Activated naive CD4-positive, alpha-beta T cell treated with anti-CD3 and anti-CD28 coated beads for 36 hours (primary cell): ENCODE data around the gene HCN1. TPM values are rescaled to one million over a fixed set of nuclear protein-coding genes. Genes with fewer than 3 reads are reported as not detected.
"Not testable (repeated sequence)": the region's sequence is repeated elsewhere in the genome, so short reads cannot be mapped to it uniquely, and the experiment has no call there.

Experiments used
- CTCF ChIA-PET: fragments of 350-600 bp; sonication (Branson Sonifier 250); formaldehyde crosslinking; loops from one replicate; lab custom pipeline; 2021; ENCODE audit warnings: antibody characterized with exemption; lab: Charles Lee
- DNase-seq: peaks from one replicate; pipeline ENCODE4 v3.0.0-alpha.2; 2020
- H3K27ac Mint-ChIP-seq: one replicate; pipeline ENCODE4 v1.8.0; 2021; ENCODE audit warnings: mild to moderate bottlenecking, mixed read lengths
- H3K27me3 Mint-ChIP-seq: one replicate; pipeline ENCODE4 v1.8.0; 2021; ENCODE audit warnings: low read depth, mixed read lengths
- H3K36me3 Mint-ChIP-seq: one replicate; pipeline ENCODE4 v1.8.0; 2021; ENCODE audit warnings: low read depth, mixed read lengths
- H3K4me1 Mint-ChIP-seq: one replicate; pipeline ENCODE4 v1.8.0; 2021; ENCODE audit warnings: low read depth, mixed read lengths
- H3K4me3 Mint-ChIP-seq: one replicate; pipeline ENCODE4 v1.8.0; 2021; ENCODE audit warnings: mild to moderate bottlenecking, moderate library complexity, mixed read lengths
- H3K9me3 Mint-ChIP-seq: one replicate; pipeline ENCODE4 v1.8.0; 2021; ENCODE audit warnings: mixed read lengths
- intact Hi-C: fragments of 100-400 bp; cut with micrococcal nuclease; formaldehyde crosslinking; loops from one replicate; pipeline ENCODE4 v1.15.1; 2023
- total RNA-seq, 2 experiments: library from RNA; stranded (reverse); gene quantifications; one replicate each; pipeline ENCODE4 v1.2.3, GENCODE V29; 2021

Gene HCN1
- total RNA-seq, 2 experiments from 2014 or later, result not detected

GRCh38 chr5:45507178-45507577 lies 189.0 kb downstream of the HCN1 start:
- Mint-ChIP-seq H3K27me3 (no peaks in the 10 kb centered on the region), H3K4me1 (no peaks in the 10 kb centered on the region), H3K9me3 (peaks cover 6% of the 10 kb centered on the region), H3K36me3 (no peaks in the 10 kb centered on the region), H3K4me3 (no peak overlapping the region), H3K27ac (no peak overlapping the region)
- CTCF ChIA-PET, result interaction anchor here (0.5 to 0.6 kb wide), 3 partner anchors 30 to 305 kb away, joined by 3 to 4 read pairs (median 4); no protein-coding TSS in a partner anchor
- DNase-seq, result no peak
- intact Hi-C loops, result no loop called here

- intact Hi-C loops, H3K27ac Mint-ChIP-seq, DNase-seq, H3K4me1 Mint-ChIP-seq, H3K27me3 Mint-ChIP-seq, H3K4me3 Mint-ChIP-seq, H3K36me3 Mint-ChIP-seq: not testable (repeated sequence)
- H3K9me3 Mint-ChIP-seq, result peaks cover 12% of the 10 kb centered on the region
- CTCF ChIA-PET, result interaction anchor here (0.6 kb wide), 1 partner anchor 47 kb away, joined by 4 read pairs; no protein-coding TSS in a partner anchor
Observed at GRCh38 chr5:45499006-45499405, 197.2 kb downstream of the HCN1 start.

- Mint-ChIP-seq H3K9me3 (peaks cover 2% of the 10 kb centered on the region), H3K27ac (no peak overlapping the region), H3K4me1 (no peaks in the 10 kb centered on the region), H3K36me3 (no peaks in the 10 kb centered on the region), H3K4me3 (no peak overlapping the region), H3K27me3 (no peaks in the 10 kb centered on the region)
- CTCF ChIA-PET, result interaction anchor here (0.6 kb wide), 1 partner anchor 1517 kb away, joined by 3 read pairs; no protein-coding TSS in a partner anchor
- intact Hi-C loops, result no loop called here
- no peak for DNase-seq
Observed at GRCh38 chr5:45491368-45491767, 204.8 kb downstream of the HCN1 start.

- H3K4me1 Mint-ChIP-seq, result no peaks in the 10 kb centered on the region
- DNase-seq, result no peak
- H3K36me3 Mint-ChIP-seq, result no peaks in the 10 kb centered on the region
- no peaks in the 10 kb centered on the region for H3K27me3 Mint-ChIP-seq
- intact Hi-C loops, result no loop called here
- H3K27ac Mint-ChIP-seq, result no peak overlapping the region
- no peak overlapping the region for H3K4me3 Mint-ChIP-seq
- H3K9me3 Mint-ChIP-seq, result peaks cover 7% of the 10 kb centered on the region
- CTCF ChIA-PET, result no interaction called here
Observed at GRCh38 chr5:45484781-45485180, 211.4 kb downstream of the HCN1 start.

GRCh38 chr5:45454114-45454513 lies 242.1 kb downstream of the HCN1 start:
- H3K36me3 Mint-ChIP-seq, result no peaks in the 10 kb centered on the region
- CTCF ChIA-PET, result no interaction called here

GRCh38 chr5:45444856-45445255 lies 251.3 kb downstream of the HCN1 start:
- H3K9me3 Mint-ChIP-seq, intact Hi-C loops, H3K27ac Mint-ChIP-seq, DNase-seq, H3K27me3 Mint-ChIP-seq, H3K36me3 Mint-ChIP-seq, CTCF ChIA-PET, H3K4me3 Mint-ChIP-seq, H3K4me1 Mint-ChIP-seq: not testable (repeated sequence)

More at GRCh38 chr5:45454114-45454513, 242.1 kb downstream of the HCN1 start:
- intact Hi-C loops, result no loop called here
- H3K4me1 Mint-ChIP-seq, result no peaks in the 10 kb centered on the region
- H3K27ac Mint-ChIP-seq, result no peak overlapping the region
- no peak for DNase-seq
- H3K9me3 Mint-ChIP-seq, result peaks cover 4% of the 10 kb centered on the region
- no peak overlapping the region for H3K4me3 Mint-ChIP-seq
- H3K27me3 Mint-ChIP-seq, result no peaks in the 10 kb centered on the region

- CTCF ChIA-PET, result no interaction called here
- Mint-ChIP-seq H3K27me3 (no peaks in the 10 kb centered on the region), H3K27ac (no peak overlapping the region), H3K4me3 (no peak overlapping the region), H3K9me3 (peaks cover 2% of the 10 kb centered on the region), H3K4me1 (no peaks in the 10 kb centered on the region), H3K36me3 (no peaks in the 10 kb centered on the region)
- intact Hi-C loops, result no loop called here
- no peak for DNase-seq
Observed at GRCh38 chr5:45440466-45440865, 255.7 kb downstream of the HCN1 start.

GRCh38 chr5:45437752-45438151 lies 258.4 kb downstream of the HCN1 start:
- Mint-ChIP-seq H3K4me1 (no peaks in the 10 kb centered on the region), H3K9me3 (peaks cover 4% of the 10 kb centered on the region), H3K27me3 (no peaks in the 10 kb centered on the region), H3K4me3 (no peak overlapping the region), H3K27ac (no peak overlapping the region), H3K36me3 (no peaks in the 10 kb centered on the region)
- CTCF ChIA-PET, result no interaction called here
- intact Hi-C loops, result no loop called here
- no peak for DNase-seq

- CTCF ChIA-PET, result no interaction called here
- Mint-ChIP-seq H3K9me3 (peaks cover 2% of the 10 kb centered on the region), H3K4me1 (no peaks in the 10 kb centered on the region), H3K36me3 (no peaks in the 10 kb centered on the region), H3K4me3 (no peak overlapping the region), H3K27me3 (no peaks in the 10 kb centered on the region), H3K27ac (no peak overlapping the region)
- DNase-seq, result no peak
- intact Hi-C loops, result no loop called here
Observed at GRCh38 chr5:45417285-45417998, 278.7 kb downstream of the HCN1 start.

GRCh38 chr5:45414620-45415573 lies 281.3 kb downstream of the HCN1 start:
- no peaks in the 10 kb centered on the region for H3K27me3 Mint-ChIP-seq
- no peaks in the 10 kb centered on the region for H3K4me1 Mint-ChIP-seq
- intact Hi-C loops, result no loop called here
- no peaks in the 10 kb centered on the region for H3K36me3 Mint-ChIP-seq
- CTCF ChIA-PET, result no interaction called here
- peaks cover 3% of the 10 kb centered on the region for H3K9me3 Mint-ChIP-seq
- H3K4me3 Mint-ChIP-seq, result no peak overlapping the region
- no peak for DNase-seq
- no peak overlapping the region for H3K27ac Mint-ChIP-seq

- intact Hi-C loops, result no loop called here
- Mint-ChIP-seq H3K36me3 (no peaks in the 10 kb centered on the region), H3K4me3 (no peak overlapping the region), H3K27me3 (no peaks in the 10 kb centered on the region), H3K4me1 (no peaks in the 10 kb centered on the region), H3K9me3 (peaks cover 3% of the 10 kb centered on the region), H3K27ac (no peak overlapping the region)
- no peak for DNase-seq
- CTCF ChIA-PET, result no interaction called here
Observed at GRCh38 chr5:45411971-45412612, 284.1 kb downstream of the HCN1 start.

- Mint-ChIP-seq H3K36me3 (no peaks in the 10 kb centered on the region), H3K4me1 (no peaks in the 10 kb centered on the region), H3K9me3 (peaks cover 3% of the 10 kb centered on the region), H3K27me3 (no peaks in the 10 kb centered on the region), H3K4me3 (no peak overlapping the region), H3K27ac (no peak overlapping the region)
- intact Hi-C loops, result no loop called here
- DNase-seq, result no peak
- CTCF ChIA-PET, result no interaction called here
Observed at GRCh38 chr5:45410304-45410995, 285.7 kb downstream of the HCN1 start.
